Dermis microvascular lymphatic vessel endothelial cell (primary cell): Measurements from ENCODE around the gene PMEL. TPM values are rescaled to one million over a fixed set of nuclear protein-coding genes. Genes with fewer than 3 reads are reported as not detected.
A peak's percentile ranks its signal among the peaks of the same experiment; 100 is the strongest.

Source experiments
- DNase-seq, 2 donors: peaks; one replicate each; pipeline versions ENCODE4 v3.0.0 to v3.0.0-alpha.2; 2010; ENCODE audit warnings: low read depth in 2 of 2
- total RNA-seq: library from RNA; depleted of rRNA; stranded (reverse); fragments of >200 nt; gene quantifications from 2 replicates; pipeline ENCODE4 v1.2.1, GENCODE V29; 2014

PMEL gene
- total RNA-seq, 1 donor from 2014 or later: 0.51 TPM

DNA sequence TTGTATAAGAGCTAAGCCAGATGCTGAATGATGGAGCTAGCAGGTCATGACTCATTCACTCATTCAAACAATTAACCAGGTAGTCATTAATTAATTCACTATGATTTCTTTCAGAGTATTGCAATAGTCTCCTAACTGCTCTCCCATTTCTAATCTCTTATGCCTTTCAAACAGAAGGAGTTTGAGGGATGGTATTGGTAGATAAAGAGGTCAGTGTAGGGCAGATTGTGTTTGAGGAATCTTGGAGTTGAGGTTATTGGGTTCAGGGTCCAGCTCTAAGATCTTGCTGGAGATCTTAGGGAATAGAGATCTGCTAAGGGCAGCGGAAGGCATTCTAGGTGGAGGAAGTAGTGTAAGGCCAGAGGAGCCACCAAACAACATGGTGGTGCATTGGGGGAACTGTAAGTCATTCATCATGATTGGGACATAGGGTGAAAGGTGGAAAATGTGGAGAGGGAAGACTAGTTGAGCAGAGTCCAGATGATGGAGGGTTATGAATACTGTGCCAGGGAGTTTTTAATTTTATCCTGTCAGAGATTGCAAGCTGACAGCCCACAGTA lies 23.2 kb downstream of the PMEL start:
- DNase-seq: no peak

DNA sequence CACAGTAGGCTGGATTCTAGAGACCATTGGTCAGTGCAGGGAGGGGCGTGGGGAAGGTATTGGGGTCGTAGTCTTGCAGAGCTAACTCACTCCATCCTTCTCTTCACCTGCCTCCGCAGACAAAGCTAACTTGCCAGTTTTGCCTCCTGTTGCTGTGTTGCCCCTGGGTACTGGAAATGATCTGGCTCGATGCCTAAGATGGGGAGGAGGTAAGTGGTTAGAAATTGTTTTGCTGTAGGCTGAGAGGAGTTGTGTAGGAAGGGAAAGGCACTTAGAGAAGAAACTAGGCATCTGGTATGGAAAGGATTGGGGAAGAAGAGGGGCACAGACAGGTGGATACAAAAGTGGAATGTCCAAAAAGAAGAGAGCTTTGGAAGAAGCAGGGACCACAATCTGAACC lies 23.8 kb downstream of the PMEL start:
- no peak for DNase-seq

DNA sequence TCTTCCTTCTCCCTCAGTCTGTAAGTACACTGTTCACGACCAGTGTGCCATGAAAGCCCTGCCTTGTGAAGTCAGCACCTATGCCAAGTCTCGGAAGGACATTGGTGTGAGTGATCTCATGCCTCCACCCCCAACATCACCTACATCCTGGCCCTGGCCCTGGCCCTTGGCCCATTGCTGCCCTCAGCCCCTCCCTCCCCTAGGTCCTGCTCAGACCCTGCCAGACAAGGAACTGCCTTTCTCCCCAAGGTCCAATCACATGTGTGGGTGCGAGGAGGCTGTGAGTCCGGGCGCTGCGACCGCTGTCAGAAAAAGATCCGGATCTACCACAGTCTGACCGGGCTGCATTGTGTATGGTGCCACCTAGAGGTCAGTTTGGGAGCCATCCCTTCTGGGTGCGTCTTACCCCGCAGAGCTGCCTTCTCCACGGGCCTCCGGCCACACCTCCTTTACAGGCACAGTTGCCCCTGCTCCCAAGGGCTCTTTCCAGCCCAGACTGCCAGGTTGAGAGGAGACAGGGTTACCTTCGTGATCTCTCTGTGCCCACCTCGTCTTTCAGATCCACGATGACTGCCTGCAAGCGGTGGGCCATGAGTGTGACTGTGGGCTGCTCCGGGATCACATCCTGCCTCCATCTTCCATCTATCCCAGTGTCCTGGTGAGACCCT lies 25.6 kb downstream of the PMEL start:
- DNase-seq: peak; percentile 66 to 87

DNA sequence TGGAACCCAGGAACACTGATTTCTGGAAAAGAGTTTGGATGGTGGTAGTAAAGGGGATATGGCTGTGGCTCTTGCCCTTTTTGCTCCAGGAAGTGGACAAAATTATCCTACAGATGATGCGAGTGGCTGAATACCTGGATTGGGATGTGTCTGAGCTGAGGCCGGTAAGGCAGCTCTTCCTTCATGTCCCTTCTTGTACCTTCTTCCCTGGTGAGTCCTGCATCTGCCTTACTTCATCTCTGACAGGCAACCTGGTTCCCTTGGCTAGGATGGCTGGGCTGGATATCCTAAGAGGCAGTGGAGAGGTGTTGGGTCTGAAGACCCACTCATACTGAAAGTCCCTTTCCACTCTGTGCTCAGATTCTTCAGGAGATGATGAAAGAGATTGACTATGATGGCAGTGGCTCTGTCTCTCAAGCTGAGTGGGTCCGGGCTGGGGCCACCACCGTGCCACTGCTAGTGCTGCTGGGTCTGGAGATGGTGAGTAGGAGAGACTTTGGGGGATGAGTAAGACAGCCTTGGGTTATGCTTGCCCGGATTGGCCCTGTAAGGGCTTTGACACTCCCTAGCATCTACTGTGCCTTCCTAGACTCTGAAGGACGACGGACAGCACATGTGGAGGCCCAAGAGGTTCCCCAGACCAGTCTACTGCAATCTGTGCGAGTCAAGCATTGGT lies 26.9 kb downstream of the PMEL start:
- DNase-seq: no peak

DNA sequence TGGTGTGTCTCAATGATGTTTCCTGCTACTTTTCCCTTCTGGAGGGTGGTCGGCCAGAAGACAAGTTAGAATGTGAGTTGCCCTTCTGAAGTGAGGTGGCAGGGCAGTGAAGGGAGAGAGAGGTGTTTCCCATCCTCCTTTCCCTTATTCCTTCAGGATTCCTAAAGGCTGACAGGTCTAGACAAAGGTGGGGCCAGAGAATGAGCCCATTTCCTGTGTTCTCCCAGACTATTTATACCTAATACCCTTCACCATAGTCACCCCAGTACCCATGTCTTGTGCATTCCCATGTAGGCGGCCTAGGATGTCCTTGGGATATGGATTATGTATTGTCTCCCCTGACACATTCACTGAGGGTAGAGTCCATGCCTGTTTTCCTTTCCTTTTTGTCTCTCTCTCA lies 27.9 kb downstream of the PMEL start:
- DNase-seq: no peak

DNA sequence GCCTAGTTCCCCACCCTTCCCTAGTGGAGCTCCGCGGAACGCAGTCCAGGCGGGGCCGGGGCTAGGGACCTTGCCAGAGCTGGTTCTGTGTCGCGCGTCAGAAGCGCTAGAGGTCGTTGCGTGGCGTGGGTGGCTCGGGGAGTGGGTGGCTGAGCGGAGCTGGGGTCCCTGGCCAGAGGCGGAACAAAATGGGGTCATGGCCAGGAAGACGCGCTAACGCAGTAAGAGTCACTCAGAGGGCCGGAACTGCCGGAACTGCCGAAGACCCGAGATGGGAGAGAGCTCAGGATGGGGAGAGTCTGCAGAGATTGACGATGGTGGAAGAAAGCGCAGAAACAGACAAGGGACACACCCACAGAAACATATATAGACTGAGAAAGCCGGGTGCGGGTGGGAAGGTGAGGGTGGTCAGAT lies 30.1 kb downstream of the PMEL start:
- DNase-seq: no peak

DNA sequence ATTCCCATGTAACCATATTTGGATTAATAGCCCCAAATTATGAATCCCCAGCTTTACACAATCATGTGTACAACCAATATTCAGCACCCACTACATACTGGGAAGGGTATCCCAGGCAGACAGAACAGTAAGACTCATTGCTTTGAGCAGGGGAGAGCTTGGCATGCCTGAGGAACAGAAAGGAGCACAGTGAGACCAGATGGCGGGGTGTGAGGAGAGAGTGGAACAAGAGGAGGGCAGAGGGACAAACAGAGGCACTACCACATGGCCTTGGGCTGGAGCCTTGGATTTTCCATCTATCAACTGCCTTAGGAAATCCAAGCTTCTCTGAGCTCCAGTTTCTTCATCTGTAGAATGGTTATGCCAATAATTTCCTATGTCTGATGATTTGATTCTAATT lies 31.1 kb downstream of the PMEL start:
- DNase-seq: no peak

DNA sequence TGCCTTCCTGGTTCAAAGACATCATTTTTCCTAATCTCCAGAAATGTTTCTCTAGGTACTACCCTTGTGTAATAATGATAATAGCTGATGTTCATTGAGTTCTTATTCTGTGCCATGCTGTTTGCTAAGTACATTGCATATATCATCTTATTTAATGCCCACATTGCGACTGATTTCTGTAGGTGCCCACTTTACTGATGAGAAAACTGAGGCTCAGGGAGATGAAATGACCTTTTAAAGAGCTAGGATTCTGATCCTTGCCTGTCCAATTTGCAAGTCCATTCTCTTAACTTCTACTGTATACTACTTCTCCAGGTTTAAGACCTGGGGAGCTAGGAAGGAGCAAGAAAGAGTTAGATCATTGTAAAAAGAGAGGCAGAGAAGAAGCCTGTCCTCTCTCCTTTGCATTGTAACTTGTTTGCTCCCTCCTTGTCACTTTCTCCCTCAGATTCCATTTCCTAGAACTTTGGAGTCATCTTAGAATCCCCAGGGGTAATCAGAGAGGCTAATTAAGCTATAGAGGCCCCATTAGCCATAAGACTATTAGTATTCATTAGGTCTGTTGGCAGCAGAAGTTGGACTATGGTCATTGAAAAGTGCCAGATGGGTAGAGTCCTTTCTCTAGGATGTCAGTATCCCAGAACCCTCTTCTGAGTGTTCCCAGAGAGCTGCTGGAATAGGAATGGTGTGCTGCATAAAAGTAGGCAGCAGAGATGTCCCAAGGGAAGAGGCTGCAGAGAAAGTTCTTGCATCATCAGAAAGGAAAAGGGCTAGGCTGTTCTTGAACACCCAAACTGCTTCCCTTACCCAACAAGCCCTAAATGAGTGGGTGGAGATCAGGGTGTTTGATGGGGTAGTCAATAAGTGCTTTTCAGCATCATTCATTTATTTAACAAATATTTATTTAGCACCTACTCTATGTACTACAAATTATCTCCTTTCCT lies 31.8 kb downstream of the PMEL start:
- no peak for DNase-seq

DNA sequence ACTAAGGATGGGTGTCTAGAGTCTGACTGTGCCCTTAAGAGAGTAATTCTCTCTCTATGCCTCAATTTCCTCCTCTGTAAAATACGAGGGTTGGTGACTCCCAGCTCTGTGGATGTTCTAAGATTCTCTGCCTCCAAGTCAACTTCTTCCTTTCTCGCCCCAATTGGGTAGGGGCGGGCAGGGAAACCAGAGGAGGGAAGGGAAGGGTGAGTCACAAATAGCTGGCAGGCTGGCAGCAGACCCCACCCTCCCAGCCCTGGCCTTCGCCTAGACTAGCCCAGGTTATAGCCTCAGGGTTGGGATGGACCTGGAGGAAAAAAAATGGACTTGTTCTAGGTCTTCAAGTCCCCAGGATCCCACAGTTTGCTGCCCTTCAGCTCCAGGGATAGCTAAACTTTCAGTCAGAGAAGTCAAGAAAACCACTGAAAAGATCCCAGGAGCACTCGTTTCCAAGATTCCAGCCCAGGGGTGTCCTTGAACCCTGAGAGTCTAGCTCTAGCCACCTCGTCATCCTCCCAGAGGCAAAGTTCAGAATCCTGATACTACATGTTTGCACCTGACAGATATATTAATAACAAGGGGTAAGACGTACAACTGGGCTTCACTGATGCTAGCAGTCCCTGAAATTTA lies 32.6 kb downstream of the PMEL start:
- peak in 1 of 2 donors; percentile 53 for DNase-seq

DNA sequence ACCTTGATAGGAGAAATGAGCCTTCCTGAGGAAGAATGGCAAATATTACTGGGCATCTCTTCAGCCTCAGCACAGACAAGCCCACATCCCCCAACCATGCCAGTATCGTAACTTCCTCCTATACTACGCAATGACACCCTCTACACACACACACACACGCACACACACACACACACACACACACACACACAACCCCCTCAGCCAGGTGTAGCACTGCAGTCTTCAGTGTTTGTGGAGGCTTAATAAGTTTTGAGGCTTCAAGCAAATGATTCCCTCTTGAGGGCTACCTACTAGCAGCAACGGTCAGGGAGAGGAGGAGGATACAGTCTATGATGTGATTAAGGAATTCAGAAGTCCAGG lies 33.3 kb downstream of the PMEL start:
- DNase-seq: peak in 1 of 2 donors; percentile 57

DNA sequence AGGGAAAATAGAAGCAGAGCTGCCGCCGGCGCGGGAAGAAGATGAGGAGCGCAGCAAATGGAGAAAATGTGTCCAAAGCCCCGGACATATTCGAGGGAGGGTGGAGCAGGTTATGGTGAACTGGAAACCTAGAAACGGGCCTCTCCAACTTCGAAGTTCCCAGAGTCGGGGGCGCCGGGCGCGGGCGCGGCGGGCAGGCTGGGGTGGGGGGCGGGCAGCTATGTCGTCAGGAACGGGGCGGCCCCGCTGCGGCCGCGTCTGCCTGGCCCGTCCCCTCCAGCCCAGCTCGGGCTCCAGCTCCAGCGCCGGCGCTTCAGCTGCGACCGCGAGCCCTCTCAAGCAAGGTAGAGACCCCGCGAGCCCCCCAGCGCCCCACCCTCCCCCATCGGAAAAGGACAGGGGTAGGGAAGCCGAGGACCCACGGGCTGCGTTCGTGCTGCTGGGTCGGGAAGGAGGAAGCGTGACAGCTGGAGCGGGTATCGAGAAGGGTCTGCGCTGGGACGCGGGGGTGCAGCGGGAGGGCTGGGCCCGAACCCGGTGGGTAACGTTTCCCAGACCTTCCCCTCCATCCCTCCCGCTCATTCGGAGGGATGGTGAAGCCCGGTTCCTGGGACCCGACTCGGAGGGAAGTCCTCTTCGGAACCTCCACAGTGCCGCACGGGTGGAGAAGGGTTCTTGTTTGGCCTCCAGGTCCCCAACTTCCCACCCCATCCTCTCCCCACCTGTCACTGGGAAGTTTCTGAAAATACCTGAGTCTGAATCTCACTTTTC lies 33.9 kb downstream of the PMEL start:
- peak in 1 of 2 donors; percentile 71 for DNase-seq

DNA sequence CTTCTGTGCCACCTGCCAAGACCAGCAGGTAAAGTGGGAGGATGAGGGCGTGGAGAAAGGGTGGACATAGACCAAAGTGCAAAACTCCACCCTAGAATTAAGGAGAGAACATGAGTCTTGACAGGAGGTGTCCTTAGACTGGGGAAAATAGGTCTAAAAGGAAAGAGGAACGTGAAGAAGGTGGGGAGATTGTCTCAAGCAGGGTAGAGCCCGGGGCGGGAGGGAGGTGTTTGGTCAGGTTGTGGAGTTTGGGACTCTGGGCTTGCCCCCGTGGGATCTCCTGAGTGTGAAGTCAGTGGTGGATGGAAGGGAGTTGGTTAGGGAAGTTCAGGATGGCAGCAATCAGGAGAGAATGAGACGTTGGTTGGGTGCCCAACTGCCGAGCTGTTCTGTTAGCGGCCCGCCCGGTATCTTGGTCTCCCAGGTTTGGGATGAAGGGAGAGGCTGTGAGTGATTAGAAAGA lies 34.5 kb downstream of the PMEL start:
- DNase-seq: no peak

DNA sequence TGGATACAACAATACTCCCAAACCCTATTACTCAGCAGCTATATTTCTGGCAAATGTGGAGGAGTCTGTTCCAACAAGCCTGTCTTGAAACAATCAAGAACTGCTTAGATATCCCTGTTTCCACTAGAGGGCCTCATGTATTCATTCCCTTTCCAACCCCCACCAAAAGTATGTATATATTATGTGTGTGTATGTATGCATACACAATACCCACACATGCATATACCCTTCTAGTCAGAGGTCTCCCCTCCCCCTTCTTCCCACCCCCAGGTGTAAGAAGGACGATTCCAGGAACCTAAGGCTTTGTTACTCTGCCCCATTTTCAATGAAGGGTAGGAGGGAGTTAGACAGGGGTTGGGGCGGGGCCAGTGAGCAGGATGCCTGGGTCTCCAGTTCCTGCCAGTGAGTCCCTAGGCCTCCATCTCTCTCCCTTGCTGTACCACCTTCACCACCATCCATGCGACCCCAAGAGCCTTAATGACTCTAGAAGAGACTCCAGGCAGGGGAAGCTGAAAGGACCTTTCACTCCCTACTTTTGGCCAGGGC lies 35.0 kb downstream of the PMEL start, which contains the start of gene DGKA:
Gene DGKA (plus strand): TSS at position 392 of the 546 bp plus-strand sequence. CDS start 5,342 bp downstream, outside the sequence.
- peak in 1 of 2 donors; percentile 72 for DNase-seq

DNA sequence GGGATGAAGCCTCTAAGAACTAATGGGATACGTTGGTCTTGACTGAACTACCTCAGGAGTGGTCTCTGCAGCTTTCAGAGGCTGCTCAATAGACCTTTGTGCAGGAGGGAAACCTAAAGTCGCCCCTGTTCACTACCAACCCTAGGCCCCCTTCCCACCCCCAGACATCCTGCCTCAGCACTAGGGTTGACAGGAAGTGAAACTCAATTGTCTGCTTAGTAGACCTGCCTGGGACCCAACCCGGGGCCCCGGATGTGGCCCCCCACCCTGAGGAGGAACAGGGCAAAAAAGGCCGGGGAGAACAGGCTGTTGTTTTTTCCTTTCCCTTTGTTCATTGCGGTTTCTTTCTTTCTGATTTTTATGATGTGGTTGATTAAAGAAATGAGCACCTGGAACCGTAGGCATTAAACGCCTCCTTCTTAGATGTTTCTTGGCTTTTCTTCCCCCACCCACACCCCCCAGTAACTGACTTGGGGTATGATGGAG lies 36.5 kb downstream of the PMEL start:
- DNase-seq: no peak

DNA sequence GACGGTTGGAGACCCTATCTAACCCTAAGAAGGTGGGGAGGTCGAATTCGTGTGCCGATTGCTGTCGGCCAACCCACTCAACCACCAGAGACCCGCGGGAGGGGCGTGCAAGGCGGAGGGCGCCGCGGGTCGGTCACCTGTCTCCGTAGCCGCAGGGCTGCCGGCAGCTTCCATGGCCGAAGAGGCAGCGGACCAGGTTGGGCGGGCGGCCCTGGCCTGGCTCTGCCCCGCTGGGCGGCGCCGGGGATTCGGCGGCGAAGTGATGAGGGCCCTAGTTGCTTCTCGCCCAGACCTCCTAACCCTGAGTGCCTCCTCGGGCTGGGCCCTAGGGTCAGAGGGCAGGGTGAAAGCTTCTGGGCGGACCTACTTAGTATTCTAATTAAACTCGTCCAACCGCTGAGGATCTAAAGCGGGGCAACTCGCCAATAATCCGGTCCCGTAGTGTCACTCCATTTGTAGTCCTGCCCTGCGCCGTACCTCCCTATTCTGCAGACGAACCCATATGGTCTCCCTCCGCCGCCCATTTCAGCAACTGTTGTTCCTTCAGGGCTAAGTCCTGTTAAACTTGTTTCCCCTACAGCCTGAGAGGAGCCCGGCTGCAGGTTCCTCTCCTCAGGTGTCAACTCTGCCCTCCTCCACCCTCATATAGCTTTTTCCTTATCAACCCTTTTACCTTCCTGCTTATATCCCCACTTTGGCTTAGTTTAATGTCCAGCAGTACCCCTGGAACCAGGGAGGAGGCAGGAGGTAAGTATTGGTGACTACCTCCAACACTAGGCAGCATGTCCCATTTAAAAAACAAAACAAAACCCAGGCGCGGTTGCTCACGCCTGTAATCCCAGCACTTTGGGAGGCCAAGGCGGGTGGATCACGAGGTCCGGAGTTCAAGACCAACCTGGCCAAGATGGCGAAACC lies 38.0 kb downstream of the PMEL start, which contains the start of gene PYM1:
Gene PYM1 (minus strand): TSS at position 307 of the 915 bp plus-strand sequence. CDS start 133 bp downstream, at position 174.
- DNase-seq: peak; percentile 38 to 73

DNA sequence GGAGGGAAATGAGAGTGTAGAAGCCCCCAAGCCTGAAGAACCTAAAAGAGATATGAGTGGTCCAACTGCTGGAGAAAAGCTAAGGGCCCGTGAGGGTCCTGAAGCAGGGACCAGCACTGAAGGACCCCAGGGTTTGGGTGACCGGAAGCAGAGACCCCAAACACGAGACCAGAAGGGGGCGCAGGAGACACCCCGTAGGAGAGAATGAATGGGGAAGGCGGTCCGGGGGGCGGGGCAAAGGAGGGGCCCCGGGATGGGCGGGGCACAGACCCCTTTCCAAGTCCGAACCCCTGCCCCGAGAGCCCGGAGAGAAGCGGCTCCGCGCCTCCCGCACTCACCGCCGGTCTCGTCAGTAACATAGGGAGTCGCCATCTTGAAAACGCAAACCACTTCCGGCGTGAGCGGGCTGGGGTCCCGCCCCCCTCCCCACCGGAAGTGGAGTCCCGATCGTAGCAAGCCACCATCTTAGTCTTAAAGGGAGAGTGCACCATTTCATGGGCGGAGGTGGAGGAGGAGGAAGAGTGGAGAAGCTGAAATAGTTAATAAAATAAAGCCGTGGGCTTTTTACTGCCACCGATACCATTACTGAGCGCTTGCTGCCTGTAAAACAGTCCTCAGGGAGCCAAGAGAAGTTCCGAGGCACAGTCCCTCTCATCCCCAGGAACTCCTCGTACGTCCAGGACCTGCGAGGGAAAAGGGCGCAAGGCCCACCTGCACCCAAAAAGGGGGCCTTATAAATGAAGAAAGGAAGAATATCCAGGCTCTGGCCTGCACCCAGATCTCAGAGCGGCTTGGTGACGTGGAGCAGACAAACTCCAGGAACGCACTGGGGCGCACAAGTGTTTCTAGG lies 38.9 kb downstream of the PMEL start:
- DNase-seq: peak; percentile 80 to 91

DNA sequence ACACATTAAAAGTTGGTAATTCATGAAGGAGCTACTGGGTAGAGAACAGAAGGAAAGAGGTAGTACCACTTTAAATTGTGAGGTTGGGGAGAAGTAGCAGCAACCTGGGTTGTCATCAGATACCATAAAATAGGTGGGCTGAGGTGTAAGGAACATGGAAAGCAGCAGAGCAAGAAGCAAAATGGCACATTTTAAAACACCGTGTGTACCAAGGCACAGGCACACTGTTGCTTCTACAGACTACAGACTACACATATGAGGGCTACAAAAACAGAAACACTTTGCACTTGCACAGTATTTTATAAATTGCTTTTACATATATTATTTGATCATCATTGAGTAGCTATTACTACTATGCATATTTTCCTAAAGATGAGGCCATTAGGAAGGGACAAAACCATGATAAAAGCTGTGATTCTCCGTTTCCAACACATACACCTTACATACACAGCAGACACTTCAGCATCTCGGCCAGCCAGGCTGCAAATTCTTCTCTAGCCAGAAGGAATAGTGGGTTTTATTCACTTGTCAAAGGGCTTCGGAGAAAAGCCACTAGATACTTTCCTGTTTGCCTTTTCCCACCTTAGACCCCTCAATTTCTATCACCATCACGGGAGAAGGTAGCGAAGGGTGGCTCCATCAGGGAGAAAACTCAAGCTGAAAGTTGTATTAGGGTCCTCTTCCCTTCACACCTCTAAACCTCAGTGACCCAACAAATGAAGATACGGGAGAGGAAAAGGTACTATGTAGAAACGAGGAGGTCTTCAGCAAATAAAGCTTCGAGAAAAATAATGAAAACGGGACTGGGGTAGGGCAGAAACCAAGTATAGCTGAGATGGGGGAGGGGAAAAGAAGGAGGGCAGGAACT lies 39.7 kb downstream of the PMEL start:
- DNase-seq: no peak
